Mesothelial cell of epicardium (in vitro differentiated cells): Measurements from ENCODE around the gene ANG. TPM values are rescaled to one million over a fixed set of nuclear protein-coding genes. Genes with fewer than 3 reads are reported as not detected.

Experiments
- DNase-seq, 2 experiments: peaks; one replicate each; pipeline ENCODE4 v3.0.0; 2021; ENCODE audit warnings: low spot score in 2 of 2; ENCODE audit not compliant: unreplicated experiment in 2 of 2
- H3K27ac Mint-ChIP-seq: 2 replicates; pipeline ENCODE4 v1.8.0; 2021; ENCODE audit warnings: mixed read lengths
- H3K27me3 Mint-ChIP-seq: 2 replicates; pipeline ENCODE4 v1.8.0; 2021; ENCODE audit warnings: low read depth, mixed read lengths
- H3K36me3 Mint-ChIP-seq: 2 replicates; pipeline ENCODE4 v1.8.0; 2021; ENCODE audit warnings: mixed read lengths
- H3K4me1 Mint-ChIP-seq: 2 replicates; pipeline ENCODE4 v1.8.0; 2021; ENCODE audit warnings: mixed read lengths
- H3K4me3 Mint-ChIP-seq: 2 replicates; pipeline ENCODE4 v1.8.0; 2021; ENCODE audit warnings: mild to moderate bottlenecking, moderate library complexity, mixed read lengths
- H3K9me3 Mint-ChIP-seq: 2 replicates; pipeline ENCODE4 v1.8.0; 2021; ENCODE audit warnings: mixed read lengths
- total RNA-seq: library from RNA; stranded (reverse); gene quantifications from 3 replicates; pipeline ENCODE4 v1.2.1, GENCODE V29; 2021
- TF ChIP-seq, protein P1 (sequence below): fragments of 200-600 bp; sonication (generic); IDR thresholded peaks from one replicate; pipeline ENCODE4 v1.5.0; 2021; ENCODE audit warnings: antibody characterized with exemption; ENCODE audit not compliant: unreplicated experiment

ANG gene
- total RNA-seq, 1 donor from 2014 or later, result 5.4 TPM

DNA sequence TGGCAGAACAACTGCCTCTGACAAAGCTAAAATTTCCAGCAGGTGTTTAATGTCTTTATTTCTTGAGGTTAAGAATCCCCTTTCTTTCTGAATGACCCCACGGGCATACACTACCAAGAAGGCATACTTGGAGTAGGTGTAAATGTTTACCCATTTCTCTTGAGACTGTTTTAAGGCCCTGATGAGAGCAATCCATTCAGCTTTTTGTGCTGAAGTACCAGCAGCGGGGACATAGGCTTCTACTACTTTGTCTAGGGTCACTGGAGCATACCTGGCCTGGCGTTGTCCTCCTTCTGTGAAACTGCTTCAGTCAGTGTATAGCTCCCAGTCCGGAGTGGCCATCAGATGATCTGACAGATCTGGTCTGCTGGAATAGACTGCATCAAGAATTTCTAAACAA, 22.7 kb downstream of the ANG start:
- Mint-ChIP-seq H3K9me3 (no peaks in the 10 kb centered on the region), H3K4me1 (peaks cover 6% of the 10 kb centered on the region), H3K36me3 (no peaks in the 10 kb centered on the region), H3K27ac (no peak overlapping the region), H3K4me3 (no peak overlapping the region), H3K27me3 (no peaks in the 10 kb centered on the region)
- TF ChIP-seq, protein P1, sequence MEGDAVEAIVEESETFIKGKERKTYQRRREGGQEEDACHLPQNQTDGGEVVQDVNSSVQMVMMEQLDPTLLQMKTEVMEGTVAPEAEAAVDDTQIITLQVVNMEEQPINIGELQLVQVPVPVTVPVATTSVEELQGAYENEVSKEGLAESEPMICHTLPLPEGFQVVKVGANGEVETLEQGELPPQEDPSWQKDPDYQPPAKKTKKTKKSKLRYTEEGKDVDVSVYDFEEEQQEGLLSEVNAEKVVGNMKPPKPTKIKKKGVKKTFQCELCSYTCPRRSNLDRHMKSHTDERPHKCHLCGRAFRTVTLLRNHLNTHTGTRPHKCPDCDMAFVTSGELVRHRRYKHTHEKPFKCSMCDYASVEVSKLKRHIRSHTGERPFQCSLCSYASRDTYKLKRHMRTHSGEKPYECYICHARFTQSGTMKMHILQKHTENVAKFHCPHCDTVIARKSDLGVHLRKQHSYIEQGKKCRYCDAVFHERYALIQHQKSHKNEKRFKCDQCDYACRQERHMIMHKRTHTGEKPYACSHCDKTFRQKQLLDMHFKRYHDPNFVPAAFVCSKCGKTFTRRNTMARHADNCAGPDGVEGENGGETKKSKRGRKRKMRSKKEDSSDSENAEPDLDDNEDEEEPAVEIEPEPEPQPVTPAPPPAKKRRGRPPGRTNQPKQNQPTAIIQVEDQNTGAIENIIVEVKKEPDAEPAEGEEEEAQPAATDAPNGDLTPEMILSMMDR, result no peak
- DNase-seq, result no peak

DNA sequence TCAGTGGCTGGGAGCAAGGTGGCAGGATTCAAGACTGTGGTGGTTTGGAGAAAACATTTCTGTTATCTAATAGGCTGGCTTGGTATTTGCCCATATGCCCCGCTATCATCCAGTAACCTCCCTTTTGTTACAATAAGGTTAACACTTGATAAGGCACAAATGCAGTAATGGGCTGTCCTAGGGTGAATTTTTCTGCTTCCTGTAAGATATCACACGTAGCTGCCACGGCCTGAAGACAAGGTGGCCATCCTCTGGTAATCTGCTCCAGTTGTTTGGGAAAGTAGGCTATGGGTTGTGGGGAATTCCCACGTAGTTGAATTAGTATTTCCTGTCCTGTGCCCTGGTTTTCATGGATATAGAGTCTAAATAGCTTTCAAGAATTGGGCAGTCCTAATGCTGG, 23.1 kb downstream of the ANG start:
- no peak for DNase-seq
- Mint-ChIP-seq H3K27ac (no peak overlapping the region), H3K4me1 (peaks cover 6% of the 10 kb centered on the region), H3K4me3 (no peak overlapping the region), H3K27me3 (no peaks in the 10 kb centered on the region), H3K36me3 (no peaks in the 10 kb centered on the region), H3K9me3 (peaks cover 1% of the 10 kb centered on the region)
- TF ChIP-seq, protein P1, result no peak

DNA sequence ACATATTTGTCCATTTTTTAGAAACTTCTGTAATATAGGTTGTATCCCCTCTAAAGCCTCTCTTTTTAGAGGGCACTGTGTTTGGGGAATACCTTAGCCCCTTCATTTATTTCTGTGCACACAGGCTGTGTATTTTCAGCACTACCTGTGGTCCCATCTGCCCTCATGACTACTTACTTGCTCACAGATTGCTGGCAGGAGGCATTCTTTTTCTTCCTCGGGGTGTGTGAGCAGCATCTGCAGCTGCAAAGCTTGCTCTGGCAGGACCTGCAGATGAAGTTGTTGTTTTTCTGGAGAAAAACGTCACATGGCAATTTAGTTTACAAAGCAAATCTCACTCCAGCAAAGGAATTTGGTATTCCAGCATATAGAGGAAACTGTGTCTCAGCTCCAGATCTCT, 24.3 kb downstream of the ANG start:
- Mint-ChIP-seq H3K4me1 (no peaks in the 10 kb centered on the region), H3K36me3 (no peaks in the 10 kb centered on the region), H3K27ac (no peak overlapping the region), H3K4me3 (no peak overlapping the region), H3K9me3 (peaks cover 10% of the 10 kb centered on the region), H3K27me3 (peaks cover 2% of the 10 kb centered on the region)
- no peak for DNase-seq
- TF ChIP-seq, protein P1, result no peak

DNA sequence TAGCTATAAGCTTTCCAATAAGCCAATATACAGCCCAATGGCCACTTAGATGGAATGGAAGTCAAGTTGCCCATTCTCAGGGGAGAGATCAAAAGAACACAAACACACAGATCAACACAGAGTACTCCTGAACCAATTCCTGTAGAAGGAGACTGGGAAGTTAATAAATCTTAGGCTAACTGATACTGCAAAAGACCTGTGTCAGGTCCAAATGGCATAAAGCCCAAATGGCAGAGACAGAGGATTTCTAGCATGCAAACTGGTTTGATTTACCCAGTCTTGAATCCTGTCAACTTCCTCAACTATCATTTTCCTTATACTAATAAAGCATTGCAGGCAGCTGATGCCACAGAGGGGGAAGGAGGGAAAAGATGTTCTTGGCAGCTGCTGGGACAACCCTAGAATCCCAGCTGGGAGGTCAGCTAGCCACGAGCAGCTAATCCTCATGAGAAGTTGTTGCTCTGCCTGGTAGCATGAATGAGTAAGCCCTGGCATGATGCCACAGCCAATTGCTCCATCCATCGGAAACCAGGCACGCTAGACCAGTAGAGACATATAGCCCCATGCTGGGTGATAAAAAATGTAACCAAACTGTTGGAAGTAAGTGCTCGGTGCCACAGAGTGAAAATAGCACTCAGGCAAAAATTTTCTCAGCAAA, 26.2 kb downstream of the ANG start:
- H3K9me3 Mint-ChIP-seq, result peaks cover 10% of the 10 kb centered on the region

DNA sequence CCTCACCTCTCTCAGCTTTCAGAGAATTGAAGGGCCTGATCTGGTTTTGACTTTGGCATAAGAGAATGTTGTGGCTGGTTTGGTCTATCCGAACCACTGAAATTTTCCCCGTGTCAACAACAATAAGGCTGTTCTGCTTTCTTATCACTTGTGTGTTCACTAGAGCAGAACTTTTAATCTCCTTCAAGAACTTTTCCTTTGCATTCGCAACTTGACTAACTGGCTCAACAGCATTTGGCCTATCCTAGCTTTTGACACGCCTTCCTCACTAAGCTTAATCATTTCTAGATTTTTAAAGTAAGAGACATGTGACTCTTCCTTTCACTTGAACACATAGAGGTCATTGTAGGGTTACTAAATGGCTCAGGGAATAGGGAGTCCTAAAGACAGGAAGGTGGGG, 31.2 kb downstream of the ANG start:
- peak overlapping the region; percentile 40 for H3K27ac Mint-ChIP-seq
- no peak for DNase-seq
- H3K4me1 Mint-ChIP-seq, result peaks cover 8% of the 10 kb centered on the region
- H3K4me3 Mint-ChIP-seq, result no peak overlapping the region
- H3K9me3 Mint-ChIP-seq, result peaks cover 10% of the 10 kb centered on the region
- TF ChIP-seq, protein P1, result no peak
- H3K36me3 Mint-ChIP-seq, result peaks cover 4% of the 10 kb centered on the region
- peaks cover 8% of the 10 kb centered on the region for H3K27me3 Mint-ChIP-seq

More for the DNA sequence above, 26.2 kb downstream of the ANG start:
- no peak overlapping the region for H3K27ac Mint-ChIP-seq
- H3K27me3 Mint-ChIP-seq, result peaks cover 2% of the 10 kb centered on the region
- TF ChIP-seq, protein P1, result no peak
- no peak overlapping the region for H3K4me3 Mint-ChIP-seq
- no peak for DNase-seq
- H3K4me1 Mint-ChIP-seq, result peaks cover 4% of the 10 kb centered on the region
- H3K36me3 Mint-ChIP-seq, result no peaks in the 10 kb centered on the region
